GM12892 (cell line): ENCODE measurements around the gene POTEF.

Experiments
- POLR2A ChIP-seq: IDR thresholded peaks from 2 replicates; pipeline ENCODE4 v1.6.1; 2011; ENCODE audit warnings: low read depth, low read length, control low read depth
- POLR2AphosphoS5 ChIP-seq: IDR thresholded peaks from 2 replicates; pipeline ENCODE4 v1.6.1; 2011; ENCODE audit warnings: low read depth, low read length, control low read depth

- no peak for TF ChIP-seq POLR2AphosphoS5
- TF ChIP-seq POLR2A = no peak
Observed at GRCh38 chr2:130154773-130155765, 26.0 kb upstream of the POTEF start.
